Trophoblast cell (in vitro differentiated cells and primary cell): Measurements from ENCODE around the gene ACAD8.

ENCODE experiments used
- DNase-seq, 2 donors: peaks; one replicate each; pipeline ENCODE4 v3.0.0-alpha.2; 2016
- H2AFZ ChIP-seq: 2 replicates; pipeline ENCODE4 v1.6.1; 2013; ENCODE audit warnings: low read length, moderate library complexity, mild to moderate bottlenecking; ENCODE audit not compliant: insufficient read depth, poor library complexity
- H2AK5ac ChIP-seq: 2 replicates; pipeline ENCODE4 v1.6.1; 2013; ENCODE audit warnings: mild to moderate bottlenecking, low read length
- H2BK120ac ChIP-seq: 2 replicates; pipeline ENCODE4 v1.6.1; 2013; ENCODE audit warnings: low read length, mild to moderate bottlenecking, moderate library complexity; ENCODE audit not compliant: insufficient read depth, poor library complexity
- H2BK12ac ChIP-seq: 2 replicates; pipeline ENCODE4 v1.6.1; 2013; ENCODE audit warnings: mild to moderate bottlenecking, low read length, moderate library complexity
- H2BK5ac ChIP-seq: 2 replicates; pipeline ENCODE4 v1.6.1; 2013; ENCODE audit warnings: low read length, low read depth, moderate library complexity, mild to moderate bottlenecking; ENCODE audit not compliant: poor library complexity
- H3K14ac ChIP-seq: 2 replicates; pipeline ENCODE4 v1.6.1; 2013; ENCODE audit warnings: mild to moderate bottlenecking, low read length
- H3K18ac ChIP-seq: 2 replicates; pipeline ENCODE4 v1.6.1; 2013; ENCODE audit warnings: mild to moderate bottlenecking, low read length
- H3K23ac ChIP-seq: 2 replicates; pipeline ENCODE4 v1.6.1; 2013; ENCODE audit warnings: low read length
- H3K27ac ChIP-seq: 2 replicates; pipeline ENCODE4 v1.5.1; 2013; ENCODE audit warnings: low read depth, mild to moderate bottlenecking, inconsistent platforms, low read length, moderate library complexity
- H3K27me3 ChIP-seq: 2 replicates; pipeline ENCODE4 v1.6.1; 2013; ENCODE audit warnings: inconsistent platforms, mild to moderate bottlenecking, low read length, moderate library complexity; ENCODE audit not compliant: insufficient read depth
- H3K36me3 ChIP-seq, 2 experiments: 1 replicate in 1 of 2; 2 replicates in 1 of 2; pipeline ENCODE4 v1.6.1; 2013; ENCODE audit warnings: low read length in 2 of 2, mild to moderate bottlenecking in 2 of 2, moderate library complexity in 1 of 2; ENCODE audit not compliant: insufficient read depth in 2 of 2, control insufficient read depth in 1 of 2
- H3K4ac ChIP-seq: 2 replicates; pipeline ENCODE4 v1.6.1; 2013; ENCODE audit warnings: low read depth, mild to moderate bottlenecking, low read length, moderate library complexity
- H3K4me1 ChIP-seq, 2 experiments: 1 replicate in 1 of 2; 2 replicates in 1 of 2; pipeline ENCODE4 v1.6.1; 2013; ENCODE audit warnings: low read length in 2 of 2, mild to moderate bottlenecking in 2 of 2, moderate library complexity in 1 of 2; ENCODE audit not compliant: insufficient read depth in 2 of 2, control insufficient read depth in 1 of 2
- H3K4me2 ChIP-seq: 2 replicates; pipeline ENCODE4 v1.6.1; 2013; ENCODE audit warnings: inconsistent platforms, mild to moderate bottlenecking, low read length, moderate library complexity
- H3K4me3 ChIP-seq: 2 replicates; pipeline ENCODE4 v1.5.1; 2013; ENCODE audit warnings: mild to moderate bottlenecking, low read depth, low read length, inconsistent platforms
- H3K79me1 ChIP-seq: one replicate; pipeline ENCODE4 v1.6.1; 2013; ENCODE audit warnings: low read length
- H3K79me2 ChIP-seq: 2 replicates; pipeline ENCODE4 v1.6.1; 2013; ENCODE audit warnings: low read length, mild to moderate bottlenecking; ENCODE audit not compliant: control insufficient read depth, insufficient read depth, poor library complexity
- H3K9ac ChIP-seq: 2 replicates; pipeline ENCODE4 v1.6.1; 2013; ENCODE audit warnings: mild to moderate bottlenecking, low read length
- H3K9me3 ChIP-seq: 2 replicates; pipeline ENCODE4 v1.6.1; 2013; ENCODE audit warnings: low read depth, mild to moderate bottlenecking, control low read depth, inconsistent platforms, low read length; ENCODE audit not compliant: insufficient read depth
- H4K12ac ChIP-seq: 2 replicates; pipeline ENCODE4 v1.6.1; 2013; ENCODE audit warnings: low read depth, mild to moderate bottlenecking, low read length, moderate library complexity
- H4K8ac ChIP-seq: 2 replicates; pipeline ENCODE4 v1.6.1; 2013; ENCODE audit warnings: low read depth, mild to moderate bottlenecking, low read length, moderate library complexity
- H4K91ac ChIP-seq: one replicate; pipeline ENCODE4 v1.6.1; 2013; ENCODE audit warnings: low read depth, mild to moderate bottlenecking, low read length, moderate library complexity
- WGBS: extraction: QIAGEN DNeasy Blood & Tissue Kit; methylation state at CpG from one replicate; pipeline ENCODE4 v1.1.7; 2013; ENCODE audit warnings: missing lambda C conversion rate; ENCODE audit not compliant: insufficient read length, insufficient coverage; ENCODE audit errors: extremely low coverage; 5-methylcytosine and 5-hydroxymethylcytosine counted together

The ACAD8 gene

DNA sequence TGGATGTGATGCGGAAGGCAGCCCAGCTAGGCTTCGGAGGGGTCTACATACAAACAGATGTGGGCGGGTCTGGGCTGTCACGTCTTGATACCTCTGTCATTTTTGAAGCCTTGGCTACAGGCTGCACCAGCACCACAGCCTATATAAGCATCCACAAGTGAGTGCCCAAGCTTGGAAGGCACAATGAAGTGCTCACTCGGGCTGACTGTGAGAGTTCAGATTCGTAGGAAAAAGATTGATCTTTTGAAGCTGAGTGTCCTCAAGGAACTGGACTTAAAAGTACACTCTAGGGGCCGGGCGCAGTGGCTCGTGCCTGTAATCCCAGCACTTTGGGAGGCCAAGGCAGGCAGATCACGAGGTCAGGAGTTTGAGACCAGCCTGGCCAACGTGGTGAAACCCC lies 3.7 kb downstream of the ACAD8 start:
- Histone ChIP-seq H3K18ac (no peak overlapping the region), H4K8ac (no peak overlapping the region), H3K23ac (no peak overlapping the region), H2BK5ac (no peak overlapping the region), H3K27ac (no peak overlapping the region), H3K27me3 (no peaks in the 10 kb centered on the region), H3K14ac (no peak overlapping the region), H4K91ac (no peak overlapping the region), H2BK12ac (no peak overlapping the region), H3K9ac (no peak overlapping the region), H2BK120ac (no peak overlapping the region), H3K4me3 (no peak overlapping the region), H3K4me2 (no peak overlapping the region), H3K36me3 (peaks cover 23 to 24% of the 10 kb centered on the region in 2 experiments), H3K4ac (no peak overlapping the region), H3K4me1 (peaks cover 0 to 2% of the 10 kb centered on the region in 2 experiments), H3K9me3 (no peaks in the 10 kb centered on the region), H3K79me2 (peaks cover 3% of the 10 kb centered on the region), H2AFZ (no peak overlapping the region), H3K79me1 (peaks cover 3% of the 10 kb centered on the region), H2AK5ac (no peak overlapping the region), H4K12ac (no peak overlapping the region)
- no CpG with 5 or more reads among the region's 11 CpGs for WGBS
- DNase-seq = no peak

DNA sequence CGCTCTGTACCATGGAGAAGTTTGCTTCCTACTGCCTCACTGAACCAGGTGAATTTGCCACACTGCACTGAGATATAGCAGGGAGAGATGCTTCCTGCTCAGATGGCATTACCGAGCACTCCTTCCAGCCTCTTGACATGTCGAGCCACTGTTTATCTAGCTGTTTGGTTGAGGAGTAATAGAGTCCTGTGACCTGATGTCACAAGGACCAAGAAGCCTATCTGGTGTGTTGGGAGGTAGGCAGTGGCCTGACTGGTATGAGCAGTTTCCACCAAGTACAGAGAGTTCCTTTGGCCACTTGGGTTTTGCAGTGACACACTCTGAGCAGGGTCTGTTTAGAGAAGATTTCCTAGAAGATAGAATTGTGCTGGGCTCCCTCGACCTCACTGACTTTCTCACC lies 5.2 kb downstream of the ACAD8 start:
- Histone ChIP-seq H2BK120ac (no peak overlapping the region), H3K79me2 (peaks cover under 1% of the 10 kb centered on the region), H2BK5ac (no peak overlapping the region), H3K23ac (no peak overlapping the region), H2AFZ (no peak overlapping the region), H3K4me2 (no peak overlapping the region), H3K27ac (no peak overlapping the region), H4K8ac (no peak overlapping the region), H3K9me3 (no peaks in the 10 kb centered on the region), H3K14ac (no peak overlapping the region), H3K27me3 (no peaks in the 10 kb centered on the region), H3K4me1 (no peaks in the 10 kb centered on the region), H3K9ac (no peak overlapping the region), H4K91ac (no peak overlapping the region), H3K4ac (no peak overlapping the region), H2AK5ac (no peak overlapping the region), H4K12ac (no peak overlapping the region), H3K36me3 (peaks cover 31 to 32% of the 10 kb centered on the region in 2 experiments), H3K18ac (no peak overlapping the region), H2BK12ac (no peak overlapping the region), H3K79me1 (peaks cover 2% of the 10 kb centered on the region), H3K4me3 (no peak overlapping the region)
- DNase-seq = no peak
- no CpG with 5 or more reads among the region's 4 CpGs for WGBS

DNA sequence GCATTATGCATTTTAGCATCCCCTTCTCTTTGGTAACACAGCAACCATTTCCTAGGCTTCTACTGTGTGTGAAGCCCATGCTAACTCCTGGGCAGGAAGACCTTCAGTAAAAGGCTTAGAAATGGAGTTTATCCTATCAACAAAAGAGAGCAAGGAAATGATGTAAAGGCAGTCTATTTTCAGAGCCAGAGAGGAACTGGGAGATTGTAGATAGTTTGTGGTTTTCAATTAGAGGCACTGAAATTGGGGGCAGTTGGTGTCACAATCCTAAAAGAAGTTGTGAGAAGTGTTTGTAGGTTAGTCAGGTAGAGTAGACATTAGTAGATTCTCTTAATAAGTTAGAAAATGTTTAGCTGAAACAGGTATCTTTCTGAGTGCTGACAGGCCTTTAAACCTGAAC lies 7.1 kb downstream of the ACAD8 start:
- Histone ChIP-seq H3K9ac (no peak overlapping the region), H3K4me2 (no peak overlapping the region), H2BK12ac (no peak overlapping the region), H2BK120ac (no peak overlapping the region), H2AK5ac (no peak overlapping the region), H3K4me1 (no peaks in the 10 kb centered on the region), H3K27ac (no peak overlapping the region), H3K27me3 (no peaks in the 10 kb centered on the region), H4K8ac (no peak overlapping the region), H3K79me1 (no peaks in the 10 kb centered on the region), H4K12ac (no peak overlapping the region), H3K36me3 (peaks cover 31 to 32% of the 10 kb centered on the region in 2 experiments), H3K79me2 (no peaks in the 10 kb centered on the region), H3K9me3 (no peaks in the 10 kb centered on the region), H3K23ac (no peak overlapping the region), H4K91ac (no peak overlapping the region), H3K18ac (no peak overlapping the region), H3K14ac (no peak overlapping the region), H3K4me3 (no peak overlapping the region), H2BK5ac (no peak overlapping the region), H2AFZ (no peak overlapping the region), H3K4ac (no peak overlapping the region)
- DNase-seq = no peak

DNA sequence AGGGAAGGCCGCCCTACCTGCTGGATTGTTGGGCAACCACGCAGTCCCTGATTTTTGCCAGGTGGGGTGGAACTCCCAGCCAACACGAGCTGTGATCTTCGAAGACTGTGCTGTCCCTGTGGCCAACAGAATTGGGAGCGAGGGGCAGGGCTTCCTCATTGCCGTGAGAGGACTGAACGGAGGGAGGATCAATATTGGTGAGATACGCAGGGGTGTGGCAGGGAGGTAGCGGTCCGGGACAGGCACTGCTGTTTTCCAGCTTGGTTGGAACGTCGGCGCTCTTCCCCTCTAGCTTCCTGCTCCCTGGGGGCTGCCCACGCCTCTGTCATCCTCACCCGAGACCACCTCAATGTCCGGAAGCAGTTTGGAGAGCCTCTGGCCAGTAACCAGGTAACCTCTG lies 7.6 kb downstream of the ACAD8 start:
- Histone ChIP-seq H4K8ac (no peak overlapping the region), H3K18ac (no peak overlapping the region), H3K4me2 (no peak overlapping the region), H3K14ac (no peak overlapping the region), H2AFZ (no peak overlapping the region), H3K79me2 (no peaks in the 10 kb centered on the region), H3K27ac (no peak overlapping the region), H4K12ac (no peak overlapping the region), H2BK12ac (no peak overlapping the region), H2AK5ac (no peak overlapping the region), H3K23ac (no peak overlapping the region), H3K9me3 (no peaks in the 10 kb centered on the region), H3K4me1 (no peaks in the 10 kb centered on the region), H3K4ac (no peak overlapping the region), H3K79me1 (no peaks in the 10 kb centered on the region), H4K91ac (no peak overlapping the region), H2BK120ac (no peak overlapping the region), H3K9ac (no peak overlapping the region), H3K4me3 (no peak overlapping the region), H2BK5ac (no peak overlapping the region), H3K36me3 (peaks cover 31 to 32% of the 10 kb centered on the region in 2 experiments), H3K27me3 (no peaks in the 10 kb centered on the region)
- WGBS = no CpG with 5 or more reads among the region's 16 CpGs
- no peak for DNase-seq
